ENCODE data around the gene PTPN23.
"Not testable (repeated sequence)": the region's sequence is repeated elsewhere in the genome, so short reads cannot be mapped to it uniquely, and the experiment has no call there.

The PTPN23 gene

DNA sequence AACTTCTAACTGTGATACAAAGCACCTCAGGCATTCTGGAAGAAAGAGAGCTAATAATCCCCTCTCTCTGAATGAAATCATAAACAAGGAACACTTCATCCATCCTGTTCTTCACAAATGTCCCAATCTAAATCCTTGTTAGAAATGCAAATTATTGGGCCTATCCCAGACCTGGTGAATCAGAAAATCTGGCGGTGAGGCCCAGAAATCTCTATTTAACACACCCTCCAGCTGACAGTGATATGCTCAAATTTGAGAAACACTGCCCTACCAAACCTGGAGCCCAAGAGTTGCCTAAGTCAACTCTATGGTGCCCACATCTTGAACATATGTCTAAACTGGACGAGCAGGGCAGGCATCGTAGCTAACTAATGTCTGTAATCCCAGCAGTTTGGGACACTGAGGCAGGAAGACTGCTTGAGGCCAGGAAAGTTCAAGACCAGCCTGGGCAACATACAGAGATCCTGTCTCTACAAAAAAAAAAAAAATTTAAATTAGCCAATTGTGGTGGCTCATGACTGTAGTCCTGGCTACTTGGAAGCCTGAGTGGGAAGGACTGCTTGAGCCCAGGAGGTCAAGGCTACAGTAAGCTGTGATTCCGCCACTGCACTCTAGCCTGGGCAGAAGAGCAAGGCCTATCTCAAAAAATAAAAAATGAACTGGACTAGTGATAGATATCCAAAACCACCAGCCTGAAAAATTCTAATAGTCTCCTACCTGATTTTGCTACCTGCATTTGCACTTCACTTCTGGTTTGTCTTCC lies 71.8 kb downstream of the PTPN23 start:
- H3K79me2 ChIP-seq (ENCODE audit: insufficient read depth, low read length): peaks cover 96% of the 10 kb centered on the region
- no peak overlapping the region for H3K27ac ChIP-seq (ENCODE audit: low read depth, low read length)
- H3F3A ChIP-seq (ENCODE audit: insufficient read depth): no peaks in the 10 kb centered on the region; the same call in 1 of the 2 replicates
- no peaks in the 10 kb centered on the region for H3K9me2 ChIP-seq (replicated peaks; ENCODE audit: insufficient read depth, low read length)
- no peaks in the 10 kb centered on the region for H4K20me1 ChIP-seq (ENCODE audit: low read depth, low read length)
- H3K36me3 ChIP-seq (ENCODE audit: low read length): no peaks in the 10 kb centered on the region
- H2AFZ ChIP-seq (ENCODE audit: low read depth, low read length, severe bottlenecking): no peak overlapping the region
- TF ChIP-seq, protein P1, sequence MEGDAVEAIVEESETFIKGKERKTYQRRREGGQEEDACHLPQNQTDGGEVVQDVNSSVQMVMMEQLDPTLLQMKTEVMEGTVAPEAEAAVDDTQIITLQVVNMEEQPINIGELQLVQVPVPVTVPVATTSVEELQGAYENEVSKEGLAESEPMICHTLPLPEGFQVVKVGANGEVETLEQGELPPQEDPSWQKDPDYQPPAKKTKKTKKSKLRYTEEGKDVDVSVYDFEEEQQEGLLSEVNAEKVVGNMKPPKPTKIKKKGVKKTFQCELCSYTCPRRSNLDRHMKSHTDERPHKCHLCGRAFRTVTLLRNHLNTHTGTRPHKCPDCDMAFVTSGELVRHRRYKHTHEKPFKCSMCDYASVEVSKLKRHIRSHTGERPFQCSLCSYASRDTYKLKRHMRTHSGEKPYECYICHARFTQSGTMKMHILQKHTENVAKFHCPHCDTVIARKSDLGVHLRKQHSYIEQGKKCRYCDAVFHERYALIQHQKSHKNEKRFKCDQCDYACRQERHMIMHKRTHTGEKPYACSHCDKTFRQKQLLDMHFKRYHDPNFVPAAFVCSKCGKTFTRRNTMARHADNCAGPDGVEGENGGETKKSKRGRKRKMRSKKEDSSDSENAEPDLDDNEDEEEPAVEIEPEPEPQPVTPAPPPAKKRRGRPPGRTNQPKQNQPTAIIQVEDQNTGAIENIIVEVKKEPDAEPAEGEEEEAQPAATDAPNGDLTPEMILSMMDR (IDR thresholded peaks at IDR 0.05; ENCODE audit: insufficient read depth, low read length, poor library complexity, severe bottlenecking): no peak
- no peak for TF ChIP-seq EZH2phosphoT487 (conservative IDR thresholded peaks at IDR 0.05; ENCODE audit: low read length)
- H3K4me3 ChIP-seq (ENCODE audit: insufficient read depth, low read length, poor library complexity, severe bottlenecking): no peak overlapping the region
- H3K9me3 ChIP-seq (ENCODE audit: insufficient read depth, low read length): no peaks in the 10 kb centered on the region
- no peak overlapping the region for H3K9ac ChIP-seq (ENCODE audit: low read length)
- H3K4me2 ChIP-seq (ENCODE audit: low read depth, low read length, poor library complexity, severe bottlenecking): no peak overlapping the region
- H3K27me3 ChIP-seq (ENCODE audit: low read length): no peaks in the 10 kb centered on the region

DNA sequence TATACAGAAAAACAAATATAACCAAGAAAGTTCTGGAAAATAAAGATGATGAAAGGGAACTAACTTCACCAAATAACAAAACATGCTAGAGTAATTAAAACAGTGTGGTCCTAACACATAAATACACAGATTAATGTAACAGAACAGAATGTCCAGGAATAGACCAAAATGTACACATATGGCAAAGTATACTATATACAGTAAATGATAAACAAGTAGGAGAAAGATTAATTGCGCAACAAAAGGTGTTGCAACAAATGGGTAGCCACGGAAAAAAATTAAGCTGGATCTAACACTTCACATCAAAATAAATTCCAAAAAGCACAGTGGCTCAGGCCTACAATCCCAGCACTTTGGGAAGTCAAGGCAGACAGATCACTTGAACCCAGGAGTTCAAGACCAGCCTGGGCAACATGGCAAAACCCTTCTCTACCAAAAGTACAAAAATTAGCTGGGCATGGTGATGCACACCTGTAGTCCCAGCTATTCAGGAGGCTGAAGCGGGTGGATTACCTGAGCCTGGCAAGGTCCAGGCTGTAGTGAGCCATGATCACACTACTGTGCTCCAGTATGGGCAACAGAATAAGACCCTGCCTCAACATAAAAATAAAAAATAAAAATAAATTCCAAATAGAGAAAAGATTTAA lies 75.1 kb downstream of the PTPN23 start:
- Histone ChIP-seq H3K36me3 (ENCODE audit: low read length) (no peaks in the 10 kb centered on the region), H4K20me1 (ENCODE audit: low read depth, low read length) (no peaks in the 10 kb centered on the region), H3F3A (ENCODE audit: insufficient read depth) (no peaks in the 10 kb centered on the region), H3K27me3 (ENCODE audit: low read length) (no peaks in the 10 kb centered on the region), H3K9ac (ENCODE audit: low read length) (no peak overlapping the region), H3K9me3 (ENCODE audit: insufficient read depth, low read length) (no peaks in the 10 kb centered on the region), H3K79me2 (ENCODE audit: insufficient read depth, low read length) (peaks cover 89% of the 10 kb centered on the region), H3K4me3 (ENCODE audit: insufficient read depth, low read length, poor library complexity, severe bottlenecking) (no peak overlapping the region), H3K4me2 (ENCODE audit: low read depth, low read length, poor library complexity, severe bottlenecking) (no peak overlapping the region), H3K27ac (ENCODE audit: low read depth, low read length) (no peak overlapping the region), H3K9me2 (replicated peaks; ENCODE audit: insufficient read depth, low read length) (no peaks in the 10 kb centered on the region), H2AFZ (ENCODE audit: low read depth, low read length, severe bottlenecking) (no peak overlapping the region)
- TF ChIP-seq, protein P1 (IDR thresholded peaks at IDR 0.05; ENCODE audit: insufficient read depth, low read length, poor library complexity, severe bottlenecking): no peak
- no peak for TF ChIP-seq EZH2phosphoT487 (conservative IDR thresholded peaks at IDR 0.05; ENCODE audit: low read length)

GRCh38 chr3:47456984-47457383 lies 76.2 kb downstream of the PTPN23 start:
- H3K27ac ChIP-seq (ENCODE audit: low read depth, low read length): no peak overlapping the region

GRCh38 chr3:47459534-47460085 lies 78.8 kb downstream of the PTPN23 start:
- not testable (repeated sequence) for H3K4me2 ChIP-seq (ENCODE audit: low read depth, low read length, poor library complexity, severe bottlenecking); H3K27ac ChIP-seq (ENCODE audit: low read depth, low read length); H3K36me3 ChIP-seq (ENCODE audit: low read length); H3K9me3 ChIP-seq (ENCODE audit: insufficient read depth, low read length); H3K4me3 ChIP-seq (ENCODE audit: insufficient read depth, low read length, poor library complexity, severe bottlenecking); H2AFZ ChIP-seq (ENCODE audit: low read depth, low read length, severe bottlenecking); H4K20me1 ChIP-seq (ENCODE audit: low read depth, low read length); H3F3A ChIP-seq (ENCODE audit: insufficient read depth); H3K27me3 ChIP-seq (ENCODE audit: low read length); H3K9ac ChIP-seq (ENCODE audit: low read length); H3K9me2 ChIP-seq (replicated peaks; ENCODE audit: insufficient read depth, low read length)
- peaks cover 90% of the 10 kb centered on the region for H3K79me2 ChIP-seq (ENCODE audit: insufficient read depth, low read length)

More at GRCh38 chr3:47456984-47457383, 76.2 kb downstream of the PTPN23 start:
- H3K36me3 ChIP-seq (ENCODE audit: low read length): no peaks in the 10 kb centered on the region
- no peak overlapping the region for H3K9ac ChIP-seq (ENCODE audit: low read length)
- H3K4me2 ChIP-seq (ENCODE audit: low read depth, low read length, poor library complexity, severe bottlenecking): no peak overlapping the region
- no peaks in the 10 kb centered on the region for H3F3A ChIP-seq (ENCODE audit: insufficient read depth)
- no peaks in the 10 kb centered on the region for H3K9me3 ChIP-seq (ENCODE audit: insufficient read depth, low read length)
- no peak for TF ChIP-seq EZH2phosphoT487 (conservative IDR thresholded peaks at IDR 0.05; ENCODE audit: low read length)
- TF ChIP-seq, protein P1 (IDR thresholded peaks at IDR 0.05; ENCODE audit: insufficient read depth, low read length, poor library complexity, severe bottlenecking): no peak
- peaks cover 90% of the 10 kb centered on the region for H3K79me2 ChIP-seq (ENCODE audit: insufficient read depth, low read length)
- H3K9me2 ChIP-seq (replicated peaks; ENCODE audit: insufficient read depth, low read length): no peaks in the 10 kb centered on the region
- no peaks in the 10 kb centered on the region for H3K27me3 ChIP-seq (ENCODE audit: low read length)
- H3K4me3 ChIP-seq (ENCODE audit: insufficient read depth, low read length, poor library complexity, severe bottlenecking): no peak overlapping the region
- H2AFZ ChIP-seq (ENCODE audit: low read depth, low read length, severe bottlenecking): no peak overlapping the region
- no peaks in the 10 kb centered on the region for H4K20me1 ChIP-seq (ENCODE audit: low read depth, low read length)
